ENCODE data around the gene GPR176.

DNA sequence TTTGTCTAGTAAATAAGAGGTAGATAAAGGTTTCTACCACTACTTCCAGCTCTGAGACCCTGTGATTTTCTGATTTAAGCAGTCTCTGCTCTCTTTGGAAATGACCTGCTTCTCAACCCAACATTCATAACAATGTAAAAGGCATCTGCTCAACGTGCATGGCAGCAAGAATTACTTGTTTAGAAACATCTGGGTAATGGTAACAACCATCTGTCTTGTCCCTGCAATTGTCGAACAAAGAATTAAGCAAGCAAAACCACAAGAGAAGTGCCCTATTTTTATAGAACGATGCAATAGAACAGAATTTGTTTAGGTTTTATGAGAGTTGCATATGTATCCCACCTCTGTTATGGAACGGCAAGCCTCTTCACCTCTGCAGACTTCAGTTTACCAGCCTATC lies 130.3 kb downstream of the GPR176 start:
- TF ChIP-seq, protein P1, sequence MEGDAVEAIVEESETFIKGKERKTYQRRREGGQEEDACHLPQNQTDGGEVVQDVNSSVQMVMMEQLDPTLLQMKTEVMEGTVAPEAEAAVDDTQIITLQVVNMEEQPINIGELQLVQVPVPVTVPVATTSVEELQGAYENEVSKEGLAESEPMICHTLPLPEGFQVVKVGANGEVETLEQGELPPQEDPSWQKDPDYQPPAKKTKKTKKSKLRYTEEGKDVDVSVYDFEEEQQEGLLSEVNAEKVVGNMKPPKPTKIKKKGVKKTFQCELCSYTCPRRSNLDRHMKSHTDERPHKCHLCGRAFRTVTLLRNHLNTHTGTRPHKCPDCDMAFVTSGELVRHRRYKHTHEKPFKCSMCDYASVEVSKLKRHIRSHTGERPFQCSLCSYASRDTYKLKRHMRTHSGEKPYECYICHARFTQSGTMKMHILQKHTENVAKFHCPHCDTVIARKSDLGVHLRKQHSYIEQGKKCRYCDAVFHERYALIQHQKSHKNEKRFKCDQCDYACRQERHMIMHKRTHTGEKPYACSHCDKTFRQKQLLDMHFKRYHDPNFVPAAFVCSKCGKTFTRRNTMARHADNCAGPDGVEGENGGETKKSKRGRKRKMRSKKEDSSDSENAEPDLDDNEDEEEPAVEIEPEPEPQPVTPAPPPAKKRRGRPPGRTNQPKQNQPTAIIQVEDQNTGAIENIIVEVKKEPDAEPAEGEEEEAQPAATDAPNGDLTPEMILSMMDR (IDR thresholded peaks at IDR 0.05), result no peak
- TF ChIP-seq POLR2A (IDR thresholded peaks at IDR 0.05), result no peak
- TF ChIP-seq EP300 (IDR thresholded peaks at IDR 0.05), result no peak
